GM21723 (cell line): ENCODE results near the gene PPP1R1C.

ENCODE experiments used
- ATAC-seq: cut with Tn5 transposase; IDR thresholded peaks from one replicate; pipeline ENCODE4 v1.9.1; 2021; ENCODE audit warnings: mild to moderate bottlenecking, moderate library complexity; ENCODE audit not compliant: unreplicated experiment

The PPP1R1C gene

GRCh38 chr2:182058056-182058455 is 72.4 kb downstream of the PPP1R1C start:
- ATAC-seq, result no peak

- ATAC-seq, result no peak
These were observed 76.1 kb downstream of the PPP1R1C start for GRCh38 chr2:182061739-182062138.

- no peak for ATAC-seq
These were observed 76.8 kb downstream of the PPP1R1C start for GRCh38 chr2:182062329-182062972.

GRCh38 chr2:182064019-182064778 is 78.5 kb downstream of the PPP1R1C start:
- ATAC-seq, result no peak

GRCh38 chr2:182066400-182067087 is 80.9 kb downstream of the PPP1R1C start:
- ATAC-seq, result no peak

GRCh38 chr2:182067393-182067792 is 81.7 kb downstream of the PPP1R1C start:
- ATAC-seq, result no peak

GRCh38 chr2:182068811-182069210 is 83.2 kb downstream of the PPP1R1C start:
- ATAC-seq, result no peak

GRCh38 chr2:182069416-182069815 is 83.8 kb downstream of the PPP1R1C start:
- no peak for ATAC-seq

GRCh38 chr2:182069908-182070307 is 84.3 kb downstream of the PPP1R1C start:
- ATAC-seq, result no peak

GRCh38 chr2:182070736-182071135 is 85.1 kb downstream of the PPP1R1C start:
- ATAC-seq, result no peak

- ATAC-seq, result no peak
These were observed 87.2 kb downstream of the PPP1R1C start for GRCh38 chr2:182072861-182073260.

- ATAC-seq, result no peak
These were observed 88.0 kb downstream of the PPP1R1C start for GRCh38 chr2:182073613-182074012.

GRCh38 chr2:182077023-182077422 is 91.4 kb downstream of the PPP1R1C start:
- ATAC-seq, result no peak

GRCh38 chr2:182077448-182078142 is 91.9 kb downstream of the PPP1R1C start:
- peak; percentile 71 for ATAC-seq

GRCh38 chr2:182078988-182079602 is 93.4 kb downstream of the PPP1R1C start:
- no peak for ATAC-seq

- no peak for ATAC-seq
These were observed 94.8 kb downstream of the PPP1R1C start for GRCh38 chr2:182080493-182080892.

GRCh38 chr2:182081602-182082260 is 96.1 kb downstream of the PPP1R1C start:
- no peak for ATAC-seq

- no peak for ATAC-seq
These were observed 103.1 kb downstream of the PPP1R1C start for GRCh38 chr2:182088681-182089320.

- ATAC-seq, result no peak
These were observed 104.8 kb downstream of the PPP1R1C start for GRCh38 chr2:182090486-182090885.
